GM12878 (cell line): Measurements from ENCODE around the gene CPT1C. TPM values are rescaled to one million over a fixed set of nuclear protein-coding genes. Genes with fewer than 3 reads are reported as not detected.

Experiments
- BCL11A ChIP-seq: IDR thresholded peaks from 2 replicates; pipeline ENCODE4 v1.6.1; 2011; ENCODE audit warnings: low read depth, low read length
- CREB1 ChIP-seq: IDR thresholded peaks from 2 replicates; pipeline ENCODE4 v1.6.1; 2012; ENCODE audit warnings: low read depth, mild to moderate bottlenecking, inconsistent platforms
- HDAC2 ChIP-seq: fragments of 200-600 bp; sonication (generic); IDR thresholded peaks from 2 replicates; pipeline ENCODE4 v1.6.1; 2017
- NBN ChIP-seq: fragments of 450-650 bp; IDR thresholded peaks from 2 replicates; pipeline ENCODE4 v1.6.1; 2016
- NR2C1 ChIP-seq: fragments of 450-650 bp; IDR thresholded peaks from 2 replicates; pipeline ENCODE4 v1.6.1; 2017; ENCODE audit warnings: antibody characterized with exemption, mild to moderate bottlenecking, moderate library complexity
- RFX5 ChIP-seq: IDR thresholded peaks from 2 replicates; pipeline ENCODE4 v1.6.1; 2011; ENCODE audit warnings: low read depth, low read length, improper control_type of control experiment
- RUNX3 ChIP-seq: IDR thresholded peaks from 2 replicates; pipeline ENCODE4 v1.6.1; 2012; ENCODE audit warnings: low read length, inconsistent platforms
- SIX5 ChIP-seq: IDR thresholded peaks from 2 replicates; pipeline ENCODE4 v1.6.1; 2011; ENCODE audit warnings: mild to moderate bottlenecking, low read depth, low read length, moderate library complexity; ENCODE audit not compliant: severe bottlenecking
- SMAD1 ChIP-seq: fragments of 450-650 bp; IDR thresholded peaks from 2 replicates; pipeline ENCODE4 v1.6.1; 2018; ENCODE audit warnings: mild to moderate bottlenecking, low read depth; ENCODE audit not compliant: partially characterized antibody
- STAT3 ChIP-seq: IDR thresholded peaks from 2 replicates; pipeline ENCODE4 v1.6.1; 2011; ENCODE audit warnings: low read depth, low read length, improper control_type of control experiment
- polyA plus RNA-seq, 11 experiments: library from polyadenylated mRNA; depleted of rRNA in 4 of 11; unstranded in 6 of 11; stranded (reverse) in 5 of 11; fragments of >200 nt; fragmentation: Nextera tagmentation in 4 of 11; fragmentation: Illumina TruSeq in 1 of 11; extraction: Ambion mirVana in 4 of 11; extraction: Trizol in 1 of 11; gene quantifications; 1 replicate in 1 of 11; 2 replicates in 10 of 11; pipeline versions ENCODE4 v1.2.1 to v1.2.3, GENCODE V29; 2011 to 2016; ENCODE audit warnings: inconsistent platforms in 2 of 11, missing spikeins in 2 of 11, low read depth in 1 of 11
- total RNA-seq, 4 experiments: library from RNA; depleted of rRNA in 3 of 4; stranded (reverse); fragments of >200 nt in 3 of 4; fragmentation: Illumina TruSeq in 1 of 4; extraction: Trizol in 1 of 4; gene quantifications; 2 replicates each; pipeline versions ENCODE4 v1.2.1 to v1.2.3, GENCODE V29; 2013 to 2021
- TF ChIP-seq, protein P1 (sequence below): fragments of 450-650 bp; IDR thresholded peaks from 2 replicates; pipeline ENCODE4 v1.6.1; 2016; ENCODE audit warnings: mild to moderate bottlenecking
- TF ChIP-seq, protein P2 (sequence below): fragments of 450-650 bp; IDR thresholded peaks from 2 replicates; pipeline ENCODE4 v1.6.1; 2017; ENCODE audit warnings: mild to moderate bottlenecking, low read depth, inconsistent platforms; ENCODE audit not compliant: poor library complexity, severe bottlenecking
- TF ChIP-seq, protein P3 (sequence below): IDR thresholded peaks from 2 replicates; pipeline ENCODE4 v1.6.1; 2012; ENCODE audit warnings: low read length, inconsistent platforms
- TF ChIP-seq, protein P4 (sequence below): fragments of 150-350 bp; IDR thresholded peaks from 2 replicates; pipeline ENCODE4 v1.6.1; 2016; ENCODE audit warnings: low read depth, low read length
- TF ChIP-seq, protein P5 (sequence below): fragments of 450-650 bp; IDR thresholded peaks from 2 replicates; pipeline ENCODE4 v1.6.1; 2014; ENCODE audit warnings: mild to moderate bottlenecking
- TF ChIP-seq, protein P6 (sequence below): IDR thresholded peaks from 2 replicates; pipeline ENCODE4 v1.6.1; 2012; ENCODE audit warnings: improper control_type of control experiment, low read depth, low read length; ENCODE audit not compliant: insufficient replicate concordance

CPT1C gene
- total and polyA plus RNA-seq, 10 of the 15 experiments (the other 5 are each of a cell fraction or from before 2014, with no cell fraction given) = 0.04 to 0.56 (median 0.21) TPM; not detected in 3

DNA sequence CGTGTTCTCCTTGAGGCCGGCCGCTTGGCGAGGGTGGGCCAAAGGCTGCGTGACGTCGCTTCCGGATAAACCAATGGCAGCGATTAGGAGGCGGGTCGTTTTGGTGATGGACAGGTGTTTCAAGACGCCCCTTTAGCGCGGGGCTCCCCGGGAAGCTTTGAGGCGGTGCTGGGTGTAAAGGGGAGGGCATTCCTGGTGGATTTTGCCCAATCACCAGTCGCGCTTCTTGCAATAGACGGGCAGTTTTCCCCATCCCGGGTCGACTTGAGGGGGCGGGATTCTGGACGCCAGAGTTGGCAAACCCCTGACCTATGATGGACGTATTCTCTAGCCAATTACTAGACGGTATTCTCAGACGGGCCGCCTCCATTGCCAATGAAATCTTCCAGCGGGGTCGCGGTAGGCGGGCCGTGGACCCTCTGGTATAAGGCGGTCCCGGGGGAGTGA is 14.1 kb upstream of the CPT1C start (continued):
- TF ChIP-seq CREB1 = peak; percentile 87
- peak; percentile 65 for TF ChIP-seq RFX5
- TF ChIP-seq HDAC2 = no peak
- TF ChIP-seq, protein P1, sequence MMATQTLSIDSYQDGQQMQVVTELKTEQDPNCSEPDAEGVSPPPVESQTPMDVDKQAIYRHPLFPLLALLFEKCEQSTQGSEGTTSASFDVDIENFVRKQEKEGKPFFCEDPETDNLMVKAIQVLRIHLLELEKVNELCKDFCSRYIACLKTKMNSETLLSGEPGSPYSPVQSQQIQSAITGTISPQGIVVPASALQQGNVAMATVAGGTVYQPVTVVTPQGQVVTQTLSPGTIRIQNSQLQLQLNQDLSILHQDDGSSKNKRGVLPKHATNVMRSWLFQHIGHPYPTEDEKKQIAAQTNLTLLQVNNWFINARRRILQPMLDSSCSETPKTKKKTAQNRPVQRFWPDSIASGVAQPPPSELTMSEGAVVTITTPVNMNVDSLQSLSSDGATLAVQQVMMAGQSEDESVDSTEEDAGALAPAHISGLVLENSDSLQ = peak; percentile 100
- no peak for TF ChIP-seq NBN
- TF ChIP-seq, protein P2, sequence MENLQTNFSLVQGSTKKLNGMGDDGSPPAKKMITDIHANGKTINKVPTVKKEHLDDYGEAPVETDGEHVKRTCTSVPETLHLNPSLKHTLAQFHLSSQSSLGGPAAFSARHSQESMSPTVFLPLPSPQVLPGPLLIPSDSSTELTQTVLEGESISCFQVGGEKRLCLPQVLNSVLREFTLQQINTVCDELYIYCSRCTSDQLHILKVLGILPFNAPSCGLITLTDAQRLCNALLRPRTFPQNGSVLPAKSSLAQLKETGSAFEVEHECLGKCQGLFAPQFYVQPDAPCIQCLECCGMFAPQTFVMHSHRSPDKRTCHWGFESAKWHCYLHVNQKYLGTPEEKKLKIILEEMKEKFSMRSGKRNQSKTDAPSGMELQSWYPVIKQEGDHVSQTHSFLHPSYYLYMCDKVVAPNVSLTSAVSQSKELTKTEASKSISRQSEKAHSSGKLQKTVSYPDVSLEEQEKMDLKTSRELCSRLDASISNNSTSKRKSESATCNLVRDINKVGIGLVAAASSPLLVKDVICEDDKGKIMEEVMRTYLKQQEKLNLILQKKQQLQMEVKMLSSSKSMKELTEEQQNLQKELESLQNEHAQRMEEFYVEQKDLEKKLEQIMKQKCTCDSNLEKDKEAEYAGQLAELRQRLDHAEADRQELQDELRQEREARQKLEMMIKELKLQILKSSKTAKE = no peak
- TF ChIP-seq, protein P3, sequence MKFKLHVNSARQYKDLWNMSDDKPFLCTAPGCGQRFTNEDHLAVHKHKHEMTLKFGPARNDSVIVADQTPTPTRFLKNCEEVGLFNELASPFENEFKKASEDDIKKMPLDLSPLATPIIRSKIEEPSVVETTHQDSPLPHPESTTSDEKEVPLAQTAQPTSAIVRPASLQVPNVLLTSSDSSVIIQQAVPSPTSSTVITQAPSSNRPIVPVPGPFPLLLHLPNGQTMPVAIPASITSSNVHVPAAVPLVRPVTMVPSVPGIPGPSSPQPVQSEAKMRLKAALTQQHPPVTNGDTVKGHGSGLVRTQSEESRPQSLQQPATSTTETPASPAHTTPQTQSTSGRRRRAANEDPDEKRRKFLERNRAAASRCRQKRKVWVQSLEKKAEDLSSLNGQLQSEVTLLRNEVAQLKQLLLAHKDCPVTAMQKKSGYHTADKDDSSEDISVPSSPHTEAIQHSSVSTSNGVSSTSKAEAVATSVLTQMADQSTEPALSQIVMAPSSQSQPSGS = no peak
- TF ChIP-seq SIX5 = no peak
- TF ChIP-seq STAT3 = no peak
- TF ChIP-seq, protein P4, sequence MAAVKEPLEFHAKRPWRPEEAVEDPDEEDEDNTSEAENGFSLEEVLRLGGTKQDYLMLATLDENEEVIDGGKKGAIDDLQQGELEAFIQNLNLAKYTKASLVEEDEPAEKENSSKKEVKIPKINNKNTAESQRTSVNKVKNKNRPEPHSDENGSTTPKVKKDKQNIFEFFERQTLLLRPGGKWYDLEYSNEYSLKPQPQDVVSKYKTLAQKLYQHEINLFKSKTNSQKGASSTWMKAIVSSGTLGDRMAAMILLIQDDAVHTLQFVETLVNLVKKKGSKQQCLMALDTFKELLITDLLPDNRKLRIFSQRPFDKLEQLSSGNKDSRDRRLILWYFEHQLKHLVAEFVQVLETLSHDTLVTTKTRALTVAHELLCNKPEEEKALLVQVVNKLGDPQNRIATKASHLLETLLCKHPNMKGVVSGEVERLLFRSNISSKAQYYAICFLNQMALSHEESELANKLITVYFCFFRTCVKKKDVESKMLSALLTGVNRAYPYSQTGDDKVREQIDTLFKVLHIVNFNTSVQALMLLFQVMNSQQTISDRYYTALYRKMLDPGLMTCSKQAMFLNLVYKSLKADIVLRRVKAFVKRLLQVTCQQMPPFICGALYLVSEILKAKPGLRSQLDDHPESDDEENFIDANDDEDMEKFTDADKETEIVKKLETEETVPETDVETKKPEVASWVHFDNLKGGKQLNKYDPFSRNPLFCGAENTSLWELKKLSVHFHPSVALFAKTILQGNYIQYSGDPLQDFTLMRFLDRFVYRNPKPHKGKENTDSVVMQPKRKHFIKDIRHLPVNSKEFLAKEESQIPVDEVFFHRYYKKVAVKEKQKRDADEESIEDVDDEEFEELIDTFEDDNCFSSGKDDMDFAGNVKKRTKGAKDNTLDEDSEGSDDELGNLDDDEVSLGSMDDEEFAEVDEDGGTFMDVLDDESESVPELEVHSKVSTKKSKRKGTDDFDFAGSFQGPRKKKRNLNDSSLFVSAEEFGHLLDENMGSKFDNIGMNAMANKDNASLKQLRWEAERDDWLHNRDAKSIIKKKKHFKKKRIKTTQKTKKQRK = peak; percentile 97
- TF ChIP-seq SMAD1 = no peak
- peak; percentile 92 for TF ChIP-seq NR2C1
- no peak for TF ChIP-seq RUNX3
- no peak for TF ChIP-seq BCL11A
- TF ChIP-seq, protein P5, sequence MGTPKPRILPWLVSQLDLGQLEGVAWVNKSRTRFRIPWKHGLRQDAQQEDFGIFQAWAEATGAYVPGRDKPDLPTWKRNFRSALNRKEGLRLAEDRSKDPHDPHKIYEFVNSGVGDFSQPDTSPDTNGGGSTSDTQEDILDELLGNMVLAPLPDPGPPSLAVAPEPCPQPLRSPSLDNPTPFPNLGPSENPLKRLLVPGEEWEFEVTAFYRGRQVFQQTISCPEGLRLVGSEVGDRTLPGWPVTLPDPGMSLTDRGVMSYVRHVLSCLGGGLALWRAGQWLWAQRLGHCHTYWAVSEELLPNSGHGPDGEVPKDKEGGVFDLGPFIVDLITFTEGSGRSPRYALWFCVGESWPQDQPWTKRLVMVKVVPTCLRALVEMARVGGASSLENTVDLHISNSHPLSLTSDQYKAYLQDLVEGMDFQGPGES = peak; percentile 93
- TF ChIP-seq, protein P6, sequence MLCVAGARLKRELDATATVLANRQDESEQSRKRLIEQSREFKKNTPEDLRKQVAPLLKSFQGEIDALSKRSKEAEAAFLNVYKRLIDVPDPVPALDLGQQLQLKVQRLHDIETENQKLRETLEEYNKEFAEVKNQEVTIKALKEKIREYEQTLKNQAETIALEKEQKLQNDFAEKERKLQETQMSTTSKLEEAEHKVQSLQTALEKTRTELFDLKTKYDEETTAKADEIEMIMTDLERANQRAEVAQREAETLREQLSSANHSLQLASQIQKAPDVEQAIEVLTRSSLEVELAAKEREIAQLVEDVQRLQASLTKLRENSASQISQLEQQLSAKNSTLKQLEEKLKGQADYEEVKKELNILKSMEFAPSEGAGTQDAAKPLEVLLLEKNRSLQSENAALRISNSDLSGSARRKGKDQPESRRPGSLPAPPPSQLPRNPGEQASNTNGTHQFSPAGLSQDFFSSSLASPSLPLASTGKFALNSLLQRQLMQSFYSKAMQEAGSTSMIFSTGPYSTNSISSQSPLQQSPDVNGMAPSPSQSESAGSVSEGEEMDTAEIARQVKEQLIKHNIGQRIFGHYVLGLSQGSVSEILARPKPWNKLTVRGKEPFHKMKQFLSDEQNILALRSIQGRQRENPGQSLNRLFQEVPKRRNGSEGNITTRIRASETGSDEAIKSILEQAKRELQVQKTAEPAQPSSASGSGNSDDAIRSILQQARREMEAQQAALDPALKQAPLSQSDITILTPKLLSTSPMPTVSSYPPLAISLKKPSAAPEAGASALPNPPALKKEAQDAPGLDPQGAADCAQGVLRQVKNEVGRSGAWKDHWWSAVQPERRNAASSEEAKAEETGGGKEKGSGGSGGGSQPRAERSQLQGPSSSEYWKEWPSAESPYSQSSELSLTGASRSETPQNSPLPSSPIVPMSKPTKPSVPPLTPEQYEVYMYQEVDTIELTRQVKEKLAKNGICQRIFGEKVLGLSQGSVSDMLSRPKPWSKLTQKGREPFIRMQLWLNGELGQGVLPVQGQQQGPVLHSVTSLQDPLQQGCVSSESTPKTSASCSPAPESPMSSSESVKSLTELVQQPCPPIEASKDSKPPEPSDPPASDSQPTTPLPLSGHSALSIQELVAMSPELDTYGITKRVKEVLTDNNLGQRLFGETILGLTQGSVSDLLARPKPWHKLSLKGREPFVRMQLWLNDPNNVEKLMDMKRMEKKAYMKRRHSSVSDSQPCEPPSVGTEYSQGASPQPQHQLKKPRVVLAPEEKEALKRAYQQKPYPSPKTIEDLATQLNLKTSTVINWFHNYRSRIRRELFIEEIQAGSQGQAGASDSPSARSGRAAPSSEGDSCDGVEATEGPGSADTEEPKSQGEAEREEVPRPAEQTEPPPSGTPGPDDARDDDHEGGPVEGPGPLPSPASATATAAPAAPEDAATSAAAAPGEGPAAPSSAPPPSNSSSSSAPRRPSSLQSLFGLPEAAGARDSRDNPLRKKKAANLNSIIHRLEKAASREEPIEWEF = no peak
